Ovary (tissue), 3 donors: Measurements from ENCODE around the gene EXOC6B.

Experiments used
- CTCF ChIP-seq, 3 donors: fragments of 450-650 bp in 2 of 3; fragments of 200-600 bp in 1 of 3; IDR thresholded peaks; one replicate each; pipeline versions ENCODE4 v1.5.1 to v1.8.0; 2016 to 2022; ENCODE audit warnings: antibody characterized with exemption in 3 of 3, mild to moderate bottlenecking in 1 of 3
- EP300 ChIP-seq: sonication (generic); formaldehyde crosslinking; IDR thresholded peaks from one replicate; pipeline ENCODE4 v1.6.1; 2017; ENCODE audit warnings: antibody characterized with exemption
- POLR2A ChIP-seq: fragments of 450-650 bp; IDR thresholded peaks from one replicate; pipeline ENCODE4 v1.6.1; 2017; ENCODE audit warnings: antibody characterized with exemption, mild to moderate bottlenecking, moderate library complexity
- donor health status: DM: no; HTN: no; CAD: no.

GRCh38 chr2:72649810-72650209 lies 176.0 kb downstream of the EXOC6B start:
- no peak for TF ChIP-seq CTCF (IDR thresholded peaks at IDR 0.05)
- TF ChIP-seq POLR2A: no peak
- no peak for TF ChIP-seq EP300
